NCI-H1092 treated with DMSO at 0.1 percent for 48 hours (cell line): ENCODE results near the gene UTP4.
"Not testable (repeated sequence)": the region's sequence is repeated elsewhere in the genome, so short reads cannot be mapped to it uniquely, and the experiment has no call there.

Experiments used
- DNase-seq: peaks from one replicate; lab custom pipeline; 2025; lab: John Stamatoyannopoulos, UW

Gene UTP4

DNA sequence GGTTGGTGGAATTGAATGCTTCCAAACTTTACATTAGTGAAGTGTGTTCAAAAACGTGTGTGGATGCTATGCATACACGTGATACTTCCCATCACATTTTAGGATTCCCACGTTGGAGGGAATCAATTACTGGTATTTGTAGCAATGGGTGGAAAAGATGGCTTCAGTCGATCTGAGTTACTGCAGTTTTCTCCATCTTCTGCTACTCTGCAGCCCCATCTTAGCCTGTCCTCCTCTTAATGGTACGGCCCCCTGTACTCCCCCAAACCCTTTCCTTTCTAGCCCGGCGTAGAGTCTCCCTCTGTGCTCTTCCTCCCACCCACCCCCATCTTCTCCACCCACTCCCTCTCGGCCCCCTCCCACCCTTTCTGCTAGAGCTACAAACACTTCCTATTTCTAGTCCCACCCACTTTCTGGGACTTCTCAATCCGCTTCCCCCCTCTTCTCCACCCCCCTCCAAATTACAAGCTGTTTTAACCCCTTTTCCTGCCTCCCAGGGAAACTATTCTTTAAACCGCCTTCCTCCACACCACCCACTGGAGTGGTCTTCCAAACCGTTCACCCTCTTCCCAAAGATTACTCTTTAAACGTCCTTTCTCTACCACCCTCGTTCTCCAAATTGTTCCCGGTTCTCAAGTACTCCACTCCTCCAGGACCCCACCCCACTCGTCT, 1.1 kb upstream of the UTP4 start:
- DNase-seq, result peak; percentile 25

DNA sequence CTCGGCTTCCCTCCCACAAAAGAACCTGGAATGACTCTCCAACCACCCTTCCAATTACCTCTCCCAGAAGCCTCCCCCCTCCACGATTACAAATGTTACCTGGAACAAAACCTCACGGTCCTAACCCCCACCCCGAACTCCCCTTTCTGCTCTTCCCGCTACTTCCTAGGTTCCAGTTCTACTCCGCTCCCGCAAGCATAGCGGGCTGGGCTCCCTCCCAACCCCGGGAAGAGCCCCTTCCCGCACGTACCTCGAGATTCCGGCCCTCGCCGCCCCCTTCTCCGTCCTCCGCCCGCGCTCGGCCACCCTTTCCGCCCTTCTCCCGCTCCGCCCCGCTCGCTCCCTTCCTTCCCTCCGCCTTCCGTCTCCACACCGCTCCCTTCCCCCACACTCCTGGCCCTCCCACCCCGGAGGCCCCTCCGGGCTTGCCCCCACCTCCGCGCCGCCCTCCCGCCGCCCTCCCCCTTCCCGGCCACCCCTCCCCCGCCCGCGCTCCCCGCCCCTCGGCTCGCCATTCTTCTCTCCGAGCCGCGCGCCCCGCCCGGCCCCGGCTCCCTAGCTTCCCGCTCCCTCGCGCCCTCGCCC, 518 bp upstream of the UTP4 start:
- DNase-seq, result peak; percentile 80

DNA sequence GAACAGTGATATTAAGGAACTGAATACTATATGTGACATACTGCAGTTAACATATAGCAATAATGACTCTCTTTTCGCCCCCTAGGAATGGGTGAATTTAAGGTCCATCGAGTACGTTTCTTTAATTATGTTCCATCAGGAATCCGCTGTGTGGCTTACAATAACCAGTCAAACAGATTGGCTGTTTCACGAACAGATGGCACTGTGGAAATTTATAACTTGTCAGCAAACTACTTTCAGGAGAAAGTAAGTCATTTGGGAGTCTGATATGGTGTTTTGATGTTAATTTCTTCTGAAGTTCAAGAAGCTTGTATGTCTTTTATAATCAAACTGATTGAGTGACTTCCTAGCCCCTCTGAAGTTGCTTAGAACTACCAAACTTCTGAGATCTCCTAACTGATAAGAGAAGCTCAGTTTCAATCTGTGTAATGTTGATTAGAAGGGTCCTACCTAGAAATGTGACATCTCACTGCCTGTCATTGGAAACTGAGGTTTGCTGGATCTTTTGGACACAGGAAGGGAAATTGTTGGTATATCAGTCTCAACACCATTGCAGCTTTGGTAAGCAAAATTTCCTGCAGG, 1.0 kb downstream of the UTP4 start:
- DNase-seq, result no peak

DNA sequence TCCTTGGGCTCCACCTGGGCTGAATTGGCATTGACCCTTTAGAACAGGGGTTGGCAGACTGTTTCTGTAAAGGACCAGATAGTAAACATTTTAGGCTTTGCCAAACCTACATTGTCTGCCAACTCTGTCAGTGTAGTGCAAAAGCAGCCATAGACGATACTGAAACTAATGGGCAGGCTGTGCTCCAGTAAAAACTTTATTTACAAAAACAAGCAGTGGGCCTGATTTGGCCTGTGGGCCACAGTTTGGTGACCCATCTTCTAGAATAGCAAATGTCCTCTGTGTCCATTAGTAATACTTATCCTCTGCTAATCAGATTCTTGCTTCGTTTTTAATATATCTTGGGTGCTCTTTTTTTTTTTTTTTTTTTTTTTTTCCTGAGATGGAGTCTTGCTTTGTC, 6.2 kb downstream of the UTP4 start:
- no peak for DNase-seq

DNA sequence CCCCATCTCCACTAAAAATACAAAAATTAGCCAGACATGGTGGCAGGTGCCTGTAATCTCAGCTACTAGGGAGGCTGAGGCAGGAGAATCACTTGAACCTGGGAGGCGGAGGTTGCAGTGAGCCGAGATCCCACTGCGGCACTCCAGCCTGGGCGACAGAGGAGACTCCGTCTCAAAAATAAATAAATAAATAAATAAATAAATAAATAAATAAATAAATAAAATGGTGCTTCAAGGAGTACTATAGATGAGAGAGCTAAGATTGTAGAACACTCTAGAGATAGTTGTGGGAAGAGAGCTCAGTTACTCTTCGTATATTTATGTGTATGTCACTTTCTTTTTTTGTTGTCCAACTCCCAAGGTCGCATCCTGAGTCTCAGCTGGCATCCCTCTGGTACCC, 7.0 kb downstream of the UTP4 start:
- DNase-seq, result not testable (repeated sequence)

DNA sequence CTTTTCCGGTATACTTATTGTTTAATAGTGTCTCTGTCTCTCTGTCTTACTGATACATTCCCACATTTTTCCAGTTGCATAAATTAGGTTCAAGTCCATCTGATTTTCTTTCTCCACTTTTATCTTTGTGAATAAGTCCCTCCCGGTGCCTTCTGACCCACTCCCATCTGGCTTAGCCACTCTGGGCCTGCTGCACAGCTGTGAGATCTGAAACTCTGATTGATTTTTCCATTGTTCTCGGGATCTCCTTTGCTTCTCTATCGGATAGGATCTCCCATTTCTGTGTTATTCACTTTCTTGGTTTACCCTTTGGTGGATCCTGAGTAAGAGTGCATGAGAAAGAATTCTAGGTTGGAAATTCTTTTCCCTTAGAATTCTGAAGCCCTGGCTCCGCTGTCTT, 8.6 kb downstream of the UTP4 start:
- DNase-seq, result no peak

DNA sequence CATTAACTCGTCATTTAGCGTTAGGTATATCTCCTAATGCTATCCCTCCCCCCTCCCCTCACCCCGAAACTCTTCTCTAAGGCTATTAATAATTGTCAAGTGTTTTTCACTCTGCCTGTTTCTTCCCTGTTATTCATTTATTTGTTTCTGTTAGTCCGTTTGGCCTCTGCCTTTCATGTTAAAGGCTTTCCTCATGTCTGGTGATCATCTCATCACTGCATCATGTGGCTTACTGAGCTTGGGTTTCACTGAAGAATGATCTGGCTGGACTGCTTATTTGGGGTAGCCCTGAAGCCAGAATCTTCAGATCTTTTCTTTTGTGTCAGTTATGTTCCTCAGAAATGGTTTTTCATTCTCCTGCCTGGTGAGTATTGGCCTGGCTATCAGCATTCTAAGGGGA, 9.5 kb downstream of the UTP4 start:
- DNase-seq, result no peak

DNA sequence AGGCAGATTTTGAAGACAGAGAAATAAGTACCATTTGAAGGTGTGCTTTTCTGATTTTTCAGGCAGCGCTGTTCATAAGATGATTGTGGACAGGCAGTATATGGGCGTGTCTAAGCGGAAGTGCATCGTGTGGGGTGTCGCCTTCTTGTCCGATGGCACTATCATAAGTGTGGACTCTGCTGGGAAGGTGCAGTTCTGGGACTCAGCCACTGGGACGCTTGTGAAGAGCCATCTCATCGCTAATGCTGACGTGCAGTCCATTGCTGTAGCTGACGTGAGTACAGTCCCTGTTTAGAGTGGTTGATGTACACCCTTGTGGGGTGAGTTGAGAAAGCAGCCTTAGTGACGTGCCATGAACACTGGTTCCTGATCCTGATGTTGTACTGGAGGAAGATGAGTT, 10.7 kb downstream of the UTP4 start:
- DNase-seq, result no peak

DNA sequence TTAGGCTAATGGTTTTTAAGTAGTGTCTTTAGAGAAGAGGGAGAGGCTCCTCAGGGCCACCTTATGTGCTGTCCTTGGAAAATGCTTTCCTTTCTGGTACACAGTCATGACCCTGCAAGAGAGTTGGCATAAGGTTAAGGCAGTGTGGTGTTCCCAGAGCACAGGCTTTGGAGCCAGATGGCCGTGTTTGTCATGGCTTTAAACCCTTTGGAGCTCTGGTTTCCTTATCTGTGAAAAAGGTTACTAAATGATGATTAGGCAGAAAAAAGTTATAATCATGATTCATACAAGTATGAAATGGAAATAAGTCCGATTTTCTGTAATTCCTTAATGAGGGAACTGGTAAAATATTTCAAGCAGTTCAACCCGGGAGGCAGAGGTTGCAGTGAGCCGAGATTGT, 13.2 kb downstream of the UTP4 start:
- DNase-seq, result no peak

DNA sequence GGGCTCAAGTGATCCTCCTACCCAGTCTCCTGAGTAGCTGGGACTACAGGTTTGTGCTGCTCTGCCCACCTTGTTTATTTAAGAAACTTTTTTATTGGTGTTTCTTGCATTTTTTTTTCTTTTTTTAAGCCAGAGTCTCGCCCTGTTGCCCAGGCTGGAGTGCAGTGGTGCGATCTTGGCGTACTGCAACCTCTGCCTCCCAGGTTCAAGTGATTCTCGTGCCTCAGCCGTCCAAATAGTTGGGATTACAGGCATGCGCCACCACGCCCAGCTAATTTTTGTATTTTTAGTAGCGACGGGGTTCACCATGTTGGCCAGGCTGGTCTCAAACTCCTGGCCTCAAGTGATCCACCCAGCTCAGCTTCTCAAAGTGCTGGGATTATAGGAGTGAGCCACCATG, 17.2 kb downstream of the UTP4 start:
- not testable (repeated sequence) for DNase-seq

DNA sequence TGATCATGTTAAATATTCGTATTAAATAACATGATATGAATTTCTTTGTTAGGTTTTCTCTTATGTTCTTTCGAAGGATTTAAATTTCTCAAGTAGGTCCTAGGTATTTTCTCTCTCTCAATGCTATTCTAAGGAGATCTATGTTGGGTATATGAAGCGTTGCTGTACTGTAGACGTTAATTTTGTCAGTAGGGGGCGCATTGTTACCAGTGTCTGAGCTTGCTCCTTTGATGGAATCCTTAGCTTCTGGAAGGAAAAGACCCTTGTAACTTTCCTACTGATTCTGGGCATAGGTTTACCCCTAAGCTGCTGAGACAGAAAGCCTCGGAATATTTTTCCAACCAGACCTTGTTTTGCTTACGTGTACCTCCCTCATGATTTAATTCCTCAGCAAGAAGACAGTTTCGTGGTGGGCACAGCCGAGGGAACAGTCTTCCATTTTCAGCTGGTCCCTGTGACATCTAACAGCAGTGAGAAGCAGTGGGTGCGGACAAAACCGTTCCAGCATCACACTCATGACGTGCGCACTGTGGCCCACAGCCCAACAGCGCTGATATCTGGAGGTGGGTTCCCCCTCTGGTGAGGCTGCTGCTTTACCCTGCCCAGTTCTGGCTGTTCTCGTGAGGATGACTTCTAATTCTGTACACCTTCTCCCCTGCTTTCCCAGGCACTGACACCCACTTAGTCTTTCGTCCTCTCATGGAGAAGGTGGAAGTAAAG, 17.9 kb downstream of the UTP4 start:
- DNase-seq, result peak; percentile 48

DNA sequence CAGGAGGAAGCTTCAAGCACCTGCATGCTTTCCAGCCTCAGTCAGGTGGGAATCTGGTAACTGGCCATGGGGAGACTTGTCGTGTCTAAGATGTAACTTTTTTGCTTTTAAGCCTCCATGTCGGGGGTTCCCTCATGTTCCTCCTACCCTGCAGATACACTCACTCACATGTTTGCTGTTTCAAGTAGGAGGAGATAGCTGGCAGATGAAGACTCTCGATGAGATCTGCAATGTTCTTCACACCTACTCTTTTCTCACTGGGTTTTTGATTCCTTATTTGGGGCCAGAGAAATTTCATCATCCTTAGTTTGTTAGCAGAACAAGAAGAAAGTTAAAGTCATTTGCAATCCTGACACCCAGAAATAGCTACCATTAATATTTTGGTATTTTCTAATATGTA, 24.7 kb downstream of the UTP4 start:
- DNase-seq, result no peak

DNA sequence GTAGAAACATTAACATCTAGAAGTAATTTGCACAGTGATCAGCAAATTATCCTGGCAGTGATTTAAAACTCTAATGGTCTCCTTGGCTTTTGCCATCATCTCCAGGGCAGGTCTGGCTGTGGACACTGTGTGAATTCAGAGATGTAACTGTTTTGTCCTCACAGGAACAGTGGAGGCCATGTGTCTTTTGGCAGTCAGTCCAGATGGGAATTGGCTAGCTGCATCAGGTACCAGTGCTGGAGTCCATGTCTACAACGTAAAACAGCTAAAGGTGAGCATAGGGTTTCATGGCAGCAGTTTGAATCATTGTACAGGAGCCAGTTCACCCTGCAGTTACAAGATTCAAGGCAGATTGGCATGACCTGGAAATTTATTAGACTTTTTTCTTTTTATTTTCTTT, 27.7 kb downstream of the UTP4 start:
- no peak for DNase-seq

DNA sequence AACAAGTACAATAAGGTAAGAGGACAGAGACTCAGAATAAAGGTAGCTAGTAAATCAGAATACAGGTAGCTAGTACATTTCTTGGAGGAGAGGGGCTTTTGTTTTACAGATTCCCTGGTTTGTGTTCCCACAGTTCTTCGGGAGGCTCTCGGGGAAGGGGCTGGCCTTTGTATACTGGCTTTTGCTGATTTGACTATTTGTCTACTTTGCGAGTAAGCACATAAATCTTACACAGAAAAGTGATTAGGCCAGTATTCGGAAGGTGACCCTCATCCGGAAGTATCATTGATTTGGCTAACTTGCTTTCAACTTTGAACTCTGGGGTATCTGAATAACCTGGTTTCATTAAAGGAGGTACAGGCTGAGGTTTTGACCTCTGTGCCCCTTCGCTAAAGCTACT, 33.1 kb downstream of the UTP4 start:
- no peak for DNase-seq

DNA sequence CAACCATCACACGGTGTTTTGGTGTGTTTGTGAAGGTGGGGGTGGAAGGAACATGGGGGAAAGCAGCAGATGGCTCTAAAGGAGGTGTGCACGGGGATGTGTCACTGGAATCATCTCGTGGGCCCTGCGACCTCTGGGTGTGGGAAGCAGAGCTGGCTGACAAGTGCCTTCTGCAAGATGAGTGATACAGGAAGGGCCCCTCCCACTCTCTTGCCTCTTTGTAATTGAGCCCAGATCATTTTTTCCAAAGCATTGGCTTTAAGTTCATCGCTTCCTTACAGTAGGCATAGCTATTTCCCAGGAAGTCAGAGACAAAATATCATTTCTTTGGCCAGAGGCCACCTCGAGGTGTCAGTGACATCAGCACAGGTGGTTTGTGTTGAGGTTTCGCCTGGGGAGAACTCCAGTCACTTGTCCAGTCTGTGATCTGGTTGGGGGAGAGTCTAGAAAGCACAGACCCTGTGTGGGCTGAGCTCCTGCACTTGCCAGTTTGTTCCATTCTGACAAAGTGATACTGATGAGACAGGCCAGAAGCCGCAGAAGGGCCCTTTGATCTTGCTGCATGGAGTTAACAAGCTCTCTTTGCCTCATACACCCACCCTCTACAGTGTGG, 33.9 kb downstream of the UTP4 start:
- DNase-seq, result no peak

DNA sequence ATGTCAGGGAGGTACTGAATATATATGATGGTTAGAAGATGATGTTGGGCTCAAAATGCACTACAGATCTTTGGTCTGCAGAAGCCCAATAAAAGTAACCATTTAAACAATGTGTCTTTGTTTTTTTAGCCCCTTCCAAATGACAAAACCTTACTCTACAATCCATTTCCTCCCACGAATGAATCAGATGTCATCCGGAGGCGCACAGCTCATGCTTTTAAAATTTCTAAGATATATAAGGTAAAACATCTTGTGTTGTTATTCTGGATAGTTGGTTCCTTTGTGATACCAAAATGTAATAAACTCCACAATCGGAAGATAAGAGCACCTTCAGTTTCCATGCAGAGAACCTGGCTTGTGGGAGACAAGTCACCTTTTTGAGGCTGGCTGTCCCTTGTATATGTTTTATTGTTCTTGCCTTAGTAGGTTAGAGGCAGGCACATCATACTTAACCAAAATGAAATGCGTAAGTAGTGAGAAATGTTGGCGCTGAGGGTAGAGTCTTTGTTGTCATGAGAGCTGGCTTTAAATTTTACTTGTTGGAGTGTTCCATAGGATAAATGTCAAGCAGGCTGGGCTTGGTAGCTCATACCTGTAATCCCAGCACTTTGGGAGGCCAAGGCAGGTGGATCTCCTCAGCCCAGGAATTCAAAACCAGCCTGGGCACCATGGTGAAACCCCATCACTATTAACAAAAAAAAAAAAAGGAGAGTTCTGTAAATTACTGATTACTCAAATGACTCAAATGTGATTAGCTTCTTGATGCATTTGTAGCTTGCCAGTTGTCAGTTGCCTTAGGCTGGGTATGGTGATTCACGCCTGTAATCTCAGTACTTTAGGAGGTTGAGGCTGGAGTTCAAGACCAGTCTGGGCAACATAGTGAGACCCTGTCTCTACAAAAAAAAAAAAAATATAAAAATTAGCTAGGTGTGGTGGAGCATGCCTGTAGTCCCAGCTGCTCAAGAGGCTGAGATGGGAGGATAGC, 34.8 kb downstream of the UTP4 start:
- DNase-seq, result no peak

DNA sequence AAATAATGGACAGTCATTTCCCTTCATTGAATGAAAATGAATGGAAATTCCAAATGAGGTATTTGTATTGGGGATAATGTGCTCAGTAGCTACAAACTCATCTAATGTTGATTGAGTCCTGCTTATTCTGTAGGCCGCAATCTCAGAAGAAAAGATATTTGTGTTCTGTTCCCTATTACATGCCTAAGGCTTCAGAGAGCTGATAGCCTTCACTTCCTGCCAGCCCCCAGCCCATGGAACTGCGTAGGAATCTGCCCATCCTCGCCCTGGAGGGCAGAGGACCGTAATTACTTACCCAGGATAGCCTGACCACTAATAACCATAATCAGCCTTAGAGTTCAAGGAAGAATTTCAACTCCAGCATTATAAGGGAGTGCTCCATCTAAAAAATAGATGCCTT, 36.6 kb downstream of the UTP4 start:
- no peak for DNase-seq

DNA sequence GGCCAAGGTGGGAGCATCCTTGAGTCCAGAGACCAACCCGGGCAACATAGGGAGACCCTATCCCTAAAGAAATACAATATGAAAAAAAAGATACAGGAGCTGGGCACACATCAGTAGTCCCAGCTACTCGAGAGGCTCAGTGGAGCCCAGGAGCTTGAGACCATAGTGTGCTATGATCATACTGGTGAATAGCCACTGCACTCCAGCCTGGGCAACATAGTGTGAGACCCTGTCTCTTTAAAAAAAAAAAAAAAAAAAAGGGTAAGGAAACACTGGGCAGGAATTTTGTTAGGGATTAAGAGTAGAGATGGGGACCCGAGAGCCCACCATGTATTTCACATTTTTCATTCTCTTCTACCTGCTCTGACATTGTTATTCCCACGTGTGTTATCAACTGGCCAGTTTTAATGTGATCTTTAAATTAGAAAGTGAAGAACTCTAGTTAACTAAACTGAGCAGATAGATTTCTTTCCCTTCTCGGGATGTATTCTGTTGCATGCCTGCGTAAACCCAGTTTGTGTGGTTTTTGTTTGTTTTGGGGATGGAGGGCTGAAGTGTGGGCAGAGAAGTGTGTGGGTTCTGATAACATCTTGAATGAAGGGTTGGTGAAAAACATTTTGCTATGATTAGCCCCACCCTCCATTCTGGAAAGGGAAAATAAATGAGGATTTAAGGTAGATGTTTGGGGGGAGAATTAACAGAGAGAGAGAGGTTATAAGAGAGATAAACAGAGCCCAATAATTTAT, 37.3 kb downstream of the UTP4 start:
- no peak for DNase-seq

DNA sequence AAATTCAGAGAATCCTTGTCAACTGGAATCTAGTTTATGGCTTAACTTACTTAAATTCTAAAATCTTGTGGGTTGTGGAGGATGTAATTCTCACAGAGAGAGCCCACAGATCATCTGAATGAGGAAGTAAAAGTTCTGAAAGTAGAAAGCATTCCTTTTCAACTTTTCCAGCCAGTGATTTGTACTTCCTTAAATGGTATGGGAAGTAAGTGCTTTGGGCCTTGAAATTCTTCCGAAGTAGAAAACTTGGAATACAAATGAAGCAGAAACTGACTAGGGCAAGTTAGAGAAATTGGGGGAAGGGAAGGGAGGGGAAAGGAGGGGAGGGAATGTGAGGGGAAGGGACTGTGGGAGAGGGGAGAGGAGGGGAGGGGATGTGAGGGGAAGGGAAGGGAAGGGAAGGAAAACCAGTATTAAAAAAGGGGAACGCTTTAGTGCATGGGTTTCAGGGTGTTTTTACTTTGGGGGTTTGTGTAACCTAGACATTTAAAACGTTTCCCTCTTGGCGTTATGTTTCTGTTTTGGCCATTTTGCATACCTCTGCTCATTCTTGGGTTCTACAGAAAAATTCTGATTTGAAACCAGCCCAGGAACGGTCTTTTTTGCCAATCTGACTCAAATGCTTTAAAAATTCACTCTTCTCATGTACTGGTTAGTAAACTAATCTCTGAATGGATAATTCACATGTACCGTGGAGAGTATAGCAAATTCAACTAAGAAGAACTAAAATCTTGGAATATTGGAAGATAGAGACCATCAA, 39.1 kb downstream of the UTP4 start:
- no peak for DNase-seq
